Measurements from ENCODE around the gene GRIN2C.

GRIN2C gene

GRCh38 chr17:74818291-74818938 lies 41.3 kb downstream of the GRIN2C start:
- no peak for FAIRE-seq

- FAIRE-seq = no peak
Measured at GRCh38 chr17:74816905-74817620, 42.6 kb downstream of the GRIN2C start.

GRCh38 chr17:74815550-74816370 lies 43.9 kb downstream of the GRIN2C start:
- no peak for FAIRE-seq

DNA sequence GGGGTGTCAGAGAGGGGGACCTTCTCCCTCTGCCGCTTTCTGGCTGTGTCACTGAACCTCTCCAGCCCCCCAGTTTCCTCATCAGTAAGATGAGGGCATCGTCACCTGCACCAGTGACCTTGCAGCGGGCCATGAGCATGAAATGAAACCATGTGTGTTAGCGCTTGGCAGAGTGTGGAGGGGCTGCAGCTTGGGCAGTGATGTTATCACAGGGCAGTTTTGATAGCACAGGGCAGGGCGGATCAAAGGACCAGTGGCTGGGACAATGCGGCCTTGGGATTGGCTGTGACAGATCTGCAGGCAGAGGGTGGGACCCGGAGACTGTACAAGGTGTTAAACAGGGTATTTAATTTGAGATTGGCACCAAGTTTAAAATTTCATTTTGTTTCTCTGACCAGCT lies 44.6 kb downstream of the GRIN2C start:
- FAIRE-seq = no peak

GRCh38 chr17:74814453-74814852 lies 45.2 kb downstream of the GRIN2C start:
- no peak for FAIRE-seq

DNA sequence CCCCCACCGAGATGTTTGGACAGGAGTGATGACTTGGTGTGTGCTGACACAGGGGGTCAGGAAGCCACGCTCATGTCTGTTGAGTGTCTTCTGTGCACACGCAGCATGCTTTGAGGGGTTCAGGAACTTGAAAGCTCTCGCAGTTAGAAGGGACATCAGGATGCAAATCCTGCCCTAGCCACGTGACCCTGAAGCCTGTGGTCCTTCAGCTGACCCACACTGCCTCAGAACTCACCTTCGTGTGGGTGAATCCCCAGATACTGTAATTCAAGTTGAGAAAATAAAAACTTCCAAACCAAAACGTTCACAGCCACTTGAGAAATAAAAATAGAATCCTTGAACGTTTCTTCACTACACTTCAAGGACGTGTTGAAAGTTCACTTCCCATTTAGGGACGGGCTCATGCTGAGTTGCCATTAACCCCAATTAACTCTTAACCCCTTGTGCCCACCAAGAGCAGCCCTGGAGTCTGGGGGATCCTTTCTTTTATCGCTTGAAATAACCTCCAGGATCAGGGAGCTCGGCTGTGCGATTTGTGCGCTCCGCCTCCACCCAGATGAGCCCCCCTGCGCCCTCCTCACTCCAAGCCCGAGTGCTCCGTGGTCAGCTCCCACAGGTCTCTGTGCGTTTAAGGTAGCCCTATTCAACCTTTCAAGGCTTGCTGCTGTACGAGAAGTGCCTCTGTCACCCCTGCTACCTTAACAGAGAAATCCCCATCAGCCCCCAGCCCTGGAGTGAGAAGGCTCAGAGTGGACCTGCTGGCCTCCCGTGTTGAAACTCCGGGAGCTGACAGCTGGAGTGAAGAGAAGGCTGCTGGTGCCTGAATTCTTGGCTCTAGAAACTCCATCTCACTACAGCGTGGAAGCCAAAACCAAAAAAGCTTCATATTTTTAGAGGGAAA lies 47.3 kb downstream of the GRIN2C start:
- no peak for FAIRE-seq

GRCh38 chr17:74810699-74811485 lies 48.8 kb downstream of the GRIN2C start:
- FAIRE-seq = no peak

DNA sequence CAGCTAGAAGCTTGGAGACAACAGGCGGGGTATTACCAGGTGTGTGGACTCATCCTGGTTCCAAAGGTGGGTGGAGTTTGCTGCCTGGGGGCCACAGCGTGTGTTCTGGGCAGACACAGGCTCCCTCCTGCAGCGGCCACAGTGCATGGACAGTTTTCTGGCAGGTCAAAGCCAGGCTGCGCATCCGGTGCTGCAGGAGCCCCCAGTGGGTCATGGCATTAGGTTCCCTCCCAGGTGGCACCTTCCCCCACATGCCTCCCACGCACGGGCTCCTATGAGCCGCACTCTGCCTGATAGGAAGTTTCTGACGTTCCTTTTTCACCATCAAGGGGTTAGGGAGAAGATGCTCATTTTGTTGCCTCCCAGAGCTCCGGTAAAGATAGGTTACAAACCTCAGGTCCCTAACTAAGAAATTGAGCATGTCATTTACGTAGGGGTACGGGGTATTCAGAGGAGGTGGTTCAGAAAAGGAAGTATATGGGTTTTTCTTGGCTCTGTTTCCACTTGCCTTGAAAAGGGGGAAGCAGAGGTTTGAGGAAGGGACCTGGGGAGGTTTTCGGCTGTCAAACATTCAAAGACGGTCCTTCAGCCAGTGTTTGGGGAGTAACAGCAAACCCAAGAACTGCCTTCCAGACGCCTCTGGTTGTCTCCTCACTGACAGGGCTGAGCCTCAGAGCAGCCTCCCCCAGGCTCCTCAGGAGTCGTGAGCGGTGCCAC lies 50.8 kb downstream of the GRIN2C start:
- no peak for FAIRE-seq

GRCh38 chr17:74807925-74808324 lies 51.8 kb downstream of the GRIN2C start:
- FAIRE-seq = no peak

DNA sequence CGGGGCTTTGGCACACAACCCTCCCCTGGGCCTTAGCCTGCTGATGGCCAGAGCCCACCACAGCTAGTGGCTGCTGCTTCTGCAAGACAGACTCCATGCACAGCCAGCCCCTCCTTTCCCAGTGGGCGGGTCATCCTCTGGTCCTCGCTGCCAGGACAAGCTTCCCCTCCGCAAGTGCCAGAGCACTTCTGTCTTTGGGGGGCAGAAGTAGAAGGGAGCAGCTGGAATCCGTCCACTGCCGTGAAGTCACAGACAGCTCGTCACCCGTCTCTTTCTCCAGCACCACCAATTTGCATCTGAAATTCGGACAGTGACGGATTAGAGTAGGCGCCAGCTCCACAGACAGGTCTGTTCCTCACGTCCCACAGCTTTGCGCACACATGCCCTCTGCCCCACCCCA lies 52.2 kb downstream of the GRIN2C start:
- FAIRE-seq = no peak

GRCh38 chr17:74806334-74806733 lies 53.4 kb downstream of the GRIN2C start:
- no peak for FAIRE-seq

GRCh38 chr17:74805591-74805991 lies 54.1 kb downstream of the GRIN2C start:
- no peak for FAIRE-seq

DNA sequence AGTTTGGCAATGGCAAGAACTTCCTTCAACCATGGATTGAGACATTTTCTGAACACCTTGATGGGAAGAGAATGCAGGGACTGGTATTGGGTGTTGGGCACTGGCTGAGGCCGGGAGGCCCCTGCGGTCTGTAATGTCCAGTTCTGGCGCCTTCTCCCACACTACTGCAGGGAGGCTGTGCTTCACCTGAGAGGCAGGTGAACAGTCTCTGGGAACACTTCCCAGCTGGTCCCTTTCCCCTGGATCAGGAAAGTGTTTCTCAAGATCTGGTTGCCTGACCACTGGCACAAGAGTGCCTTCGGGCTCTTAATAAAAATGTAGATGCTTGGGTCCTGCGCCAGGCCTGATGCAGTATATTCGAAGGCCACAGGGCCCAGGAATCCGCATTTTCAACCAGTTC lies 55.0 kb downstream of the GRIN2C start:
- FAIRE-seq = no peak

DNA sequence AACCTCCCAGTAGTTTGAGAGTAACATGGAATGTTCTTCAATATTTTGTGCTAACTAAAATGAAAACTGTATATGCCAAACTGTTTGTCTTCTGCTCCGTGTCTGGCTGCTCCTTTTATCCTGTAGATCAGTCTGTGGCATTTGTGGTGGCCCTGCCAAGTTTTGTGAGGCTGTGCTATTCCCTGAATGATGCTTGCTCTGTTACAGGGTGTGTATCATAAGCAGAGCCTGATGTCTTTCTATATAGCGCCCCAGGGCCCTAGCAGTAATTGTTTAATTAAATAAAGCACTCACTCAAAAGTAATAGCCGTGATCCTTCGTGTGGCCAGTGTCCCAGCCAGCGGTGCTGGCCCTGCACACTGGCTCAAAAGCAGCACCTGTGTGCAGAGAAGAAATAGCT lies 55.7 kb downstream of the GRIN2C start:
- no peak for FAIRE-seq

DNA sequence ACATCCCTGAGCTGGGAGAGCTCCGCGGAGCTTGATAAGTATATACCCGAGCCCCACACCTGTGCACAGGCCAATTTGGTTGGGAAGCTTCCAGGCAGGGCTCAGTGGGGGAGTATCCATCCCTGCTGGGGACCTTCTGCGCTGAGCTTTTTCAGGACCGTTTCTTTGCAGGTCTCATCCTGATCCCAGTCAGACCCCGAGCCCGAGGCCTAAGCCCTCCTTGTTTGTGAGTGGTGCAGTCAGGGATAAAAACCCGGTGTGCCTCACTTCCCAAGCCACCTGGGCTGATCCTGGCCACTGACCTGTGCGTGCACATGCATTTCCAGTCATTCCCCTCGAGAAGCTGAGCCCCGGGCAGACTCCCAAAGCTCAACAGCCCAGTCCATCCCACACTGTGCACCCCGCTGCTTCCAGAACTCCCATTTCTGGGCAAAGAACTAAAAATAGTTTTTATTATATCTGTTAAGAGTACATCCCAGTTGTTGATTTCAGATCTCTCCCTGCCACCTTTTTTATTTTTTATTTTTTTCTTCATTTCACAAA lies 56.2 kb downstream of the GRIN2C start:
- no peak for FAIRE-seq

- FAIRE-seq = no peak
Measured at GRCh38 chr17:74801896-74802295, 57.8 kb downstream of the GRIN2C start.

DNA sequence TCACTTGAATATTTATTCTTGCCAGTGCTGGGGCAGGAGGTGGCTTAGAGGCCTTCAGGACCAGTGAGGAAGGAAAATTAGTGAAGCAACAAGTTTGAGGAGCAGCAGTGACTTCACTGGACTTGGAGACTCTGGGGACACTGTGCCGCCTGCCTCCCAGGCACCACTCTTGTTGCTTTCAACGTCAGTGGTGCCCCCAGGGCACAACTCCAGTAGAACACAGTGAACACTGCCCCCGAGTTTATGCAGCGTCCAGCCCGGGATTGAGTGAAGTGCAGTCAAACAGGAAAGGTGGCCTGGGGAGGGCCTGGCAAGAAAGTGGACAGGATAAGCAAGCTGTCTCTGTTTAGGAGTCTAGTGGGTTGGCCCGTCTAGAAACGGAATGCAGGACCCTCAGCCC lies 59.2 kb downstream of the GRIN2C start:
- FAIRE-seq = no peak

DNA sequence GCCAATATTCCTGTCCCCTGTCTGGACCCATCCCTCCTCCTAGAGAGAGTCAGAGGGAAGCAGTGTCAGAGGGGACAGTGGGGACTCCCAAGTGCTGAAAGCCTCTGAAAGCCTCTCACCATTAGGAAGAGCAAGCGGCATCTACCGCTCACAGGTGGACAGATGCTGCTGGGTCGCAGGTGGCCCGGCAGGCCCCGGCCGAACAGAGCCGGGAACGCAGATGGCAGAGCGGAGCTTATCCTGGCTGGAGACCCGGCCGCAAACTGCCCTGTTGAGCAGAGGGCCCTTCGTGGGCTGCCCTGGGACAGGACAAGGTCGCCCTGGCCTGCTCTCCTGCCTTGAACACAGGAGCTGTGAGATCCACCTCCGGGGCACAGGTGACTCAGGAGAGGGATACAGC lies 60.6 kb downstream of the GRIN2C start:
- no peak for FAIRE-seq

DNA sequence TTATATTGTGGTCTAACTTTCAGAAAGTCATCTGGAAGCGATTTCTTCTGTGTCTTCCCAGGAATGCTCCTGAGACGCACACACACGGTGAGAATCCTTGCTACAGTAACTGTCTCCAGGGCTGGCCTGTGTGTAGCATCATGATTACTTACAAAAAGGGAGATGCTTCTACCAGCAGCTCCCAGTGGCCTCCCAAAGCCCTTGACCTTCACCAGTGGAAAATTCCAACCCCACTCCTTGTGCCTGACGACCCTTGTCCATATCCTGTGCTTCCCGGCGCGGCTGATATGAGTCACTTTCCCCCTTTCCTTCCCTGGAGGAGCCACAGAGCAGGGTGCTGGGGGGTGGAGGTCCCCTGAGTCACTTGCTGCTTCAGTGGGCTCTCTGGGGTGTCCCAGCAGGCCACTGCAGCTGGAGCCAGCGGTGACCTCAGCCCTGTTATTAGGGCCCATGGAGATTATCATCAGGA lies 61.4 kb downstream of the GRIN2C start:
- FAIRE-seq = no peak

DNA sequence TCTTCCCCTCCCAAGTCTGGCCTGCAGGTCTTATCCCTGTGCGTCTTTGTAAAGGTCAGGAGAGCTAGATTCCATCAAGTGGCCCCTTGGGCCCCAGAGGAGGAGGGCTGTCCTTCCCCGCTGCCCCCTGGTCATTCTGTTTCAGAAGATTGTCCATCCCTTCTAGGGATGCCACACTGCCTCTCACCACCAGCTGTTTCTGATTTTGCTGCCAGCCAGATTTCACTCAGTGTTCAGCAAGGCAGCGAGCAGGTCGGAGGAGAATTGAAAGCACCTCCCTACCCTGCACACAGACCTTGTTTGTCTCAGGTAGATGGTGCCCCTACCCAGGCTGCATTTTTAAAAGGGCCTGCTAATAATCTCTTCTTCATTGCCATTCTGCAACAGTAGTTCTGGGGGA lies 61.9 kb downstream of the GRIN2C start:
- FAIRE-seq = no peak

DNA sequence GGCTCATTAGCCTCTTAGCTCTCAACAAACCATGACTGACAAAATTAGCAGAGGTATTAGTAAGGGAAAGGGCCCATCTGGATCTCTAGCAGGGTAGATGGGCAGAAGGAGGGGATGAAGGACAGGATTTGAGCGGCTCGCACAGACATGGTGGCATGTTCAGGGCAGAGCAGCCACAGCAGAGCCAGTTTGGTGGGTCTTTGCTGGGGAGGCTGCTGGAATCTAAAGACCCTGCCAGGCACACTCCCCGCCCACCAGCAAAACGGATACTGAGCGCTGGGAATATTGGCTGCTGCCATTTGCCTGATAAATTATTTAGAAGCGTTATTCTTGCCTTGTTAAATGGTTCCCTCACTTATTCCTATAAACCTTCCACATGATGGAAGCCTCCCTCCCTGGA lies 62.8 kb downstream of the GRIN2C start:
- FAIRE-seq = no peak
